H1 (cell line): ENCODE results near the gene AGBL4. TPM values are rescaled to one million over a fixed set of nuclear protein-coding genes. Genes with fewer than 3 reads are reported as not detected.

Experiments used
- CTCF ChIA-PET: fragments of 300-600 bp; sonication (Branson Sonifier 250); formaldehyde crosslinking; loops from one replicate; lab custom pipeline; 2021; ENCODE audit not compliant: partially characterized antibody; lab: Charles Lee
- POLR2A ChIA-PET: fragments of 300-600 bp; sonication (Branson Sonifier 250); formaldehyde crosslinking; loops from one replicate; lab custom pipeline; 2021; ENCODE audit warnings: inconsistent platforms; ENCODE audit not compliant: partially characterized antibody; lab: Charles Lee
- DNase-seq, 2 experiments: peaks; one replicate each; pipeline versions ENCODE4 v3.0.0 to v3.0.0-alpha.2; 2010 to 2022; ENCODE audit warnings: low spot score in 2 of 2, low read depth in 1 of 2, mixed read lengths in 1 of 2
- FAIRE-seq: peaks from 2 replicates; lab custom pipeline; 2011; peaks lifted over from hg19 to GRCh38; lab: Jason Lieb, UNC
- H2AFZ ChIP-seq: 2 replicates; pipeline ENCODE4 v1.8.1; 2012; ENCODE audit warnings: low read length, inconsistent platforms
- H2AK5ac ChIP-seq: 2 replicates; pipeline ENCODE4 v1.6.1; 2013; ENCODE audit warnings: low read depth, low read length
- H2BK120ac ChIP-seq: replicated peaks from 2 replicates; pipeline ENCODE3; 2013; ENCODE audit warnings: low read depth, low read length, inconsistent platforms
- H2BK12ac ChIP-seq: 2 replicates; pipeline ENCODE4 v1.6.1; 2013; ENCODE audit warnings: low read depth, low read length
- H2BK15ac ChIP-seq: 2 replicates; pipeline ENCODE4 v1.6.1; 2013; ENCODE audit warnings: low read length
- H2BK20ac ChIP-seq: 2 replicates; pipeline ENCODE4 v1.6.1; 2013; ENCODE audit warnings: low read length
- H2BK5ac ChIP-seq: 2 replicates; pipeline ENCODE4 v1.6.1; 2013; ENCODE audit warnings: low read depth, low read length
- H3K14ac ChIP-seq: 2 replicates; pipeline ENCODE4 v1.6.1; 2013; ENCODE audit warnings: inconsistent platforms; ENCODE audit not compliant: insufficient read length
- H3K18ac ChIP-seq: 2 replicates; pipeline ENCODE4 v1.6.1; 2013; ENCODE audit warnings: low read length; ENCODE audit errors: extremely low read depth
- H3K23ac ChIP-seq: 2 replicates; pipeline ENCODE4 v1.6.1; 2013; ENCODE audit warnings: inconsistent platforms; ENCODE audit not compliant: insufficient read length
- H3K23me2 ChIP-seq: 2 replicates; pipeline ENCODE4 v1.6.1; 2013; ENCODE audit warnings: low read depth, low read length
- H3K27ac ChIP-seq: 2 replicates; pipeline ENCODE4 v1.6.1; 2011; ENCODE audit warnings: low read depth, low read length, inconsistent platforms
- H3K27me3 ChIP-seq, 4 experiments: replicated peaks in 1 of 4; 1 replicate in 1 of 4; 2 replicates in 3 of 4; pipeline versions ENCODE4 v1.6.1 to v1.8.1; 2011 to 2013; ENCODE audit warnings: low read length in 3 of 4, mild to moderate bottlenecking in 3 of 4, inconsistent platforms in 2 of 4, mixed read lengths in 2 of 4, moderate library complexity in 1 of 4; ENCODE audit not compliant: control insufficient read depth in 3 of 4, insufficient read depth in 3 of 4; ENCODE audit errors: extremely low read depth in 1 of 4
- H3K36me3 ChIP-seq, 4 experiments: 2 replicates each; pipeline versions ENCODE4 v1.6.1 to v1.8.1; 2011 to 2013; ENCODE audit warnings: mild to moderate bottlenecking in 4 of 4, low read length in 3 of 4, moderate library complexity in 2 of 4, control low read depth in 1 of 4, inconsistent platforms in 1 of 4; ENCODE audit not compliant: insufficient read depth in 4 of 4, control insufficient read depth in 2 of 4
- H3K4ac ChIP-seq: replicated peaks from 2 replicates; pipeline ENCODE3; 2013; ENCODE audit warnings: low read length, low read depth, mixed read lengths, inconsistent platforms; ENCODE audit not compliant: insufficient read length
- H3K4me1 ChIP-seq, 4 experiments: replicated peaks in 1 of 4; 1 replicate in 1 of 4; 2 replicates in 3 of 4; pipeline versions ENCODE4 v1.6.1 to v1.8.1; 2011 to 2013; ENCODE audit warnings: low read length in 3 of 4, inconsistent platforms in 2 of 4, mixed read lengths in 1 of 4; ENCODE audit not compliant: insufficient read depth in 4 of 4, control insufficient read depth in 3 of 4
- H3K4me2 ChIP-seq, 2 experiments: 2 replicates each; pipeline versions ENCODE4 v1.6.1 to v1.8.1; 2011 to 2013; ENCODE audit warnings: low read depth in 2 of 2, low read length in 2 of 2, control low read depth in 1 of 2, inconsistent platforms in 1 of 2, mild to moderate bottlenecking in 1 of 2; ENCODE audit not compliant: insufficient read depth in 1 of 2
- H3K4me3 ChIP-seq, 4 experiments: fragments of 200-600, 300-600 bp in 1 of 4; sonication (generic), shearing (Covaris generic), sonication (Bioruptor Twin) in 1 of 4; 2 replicates each; pipeline versions ENCODE4 v1.5.1 to v1.8.1; 2011 to 2016; ENCODE audit warnings: low read length in 4 of 4, low read depth in 3 of 4, control low read depth in 2 of 4, inconsistent platforms in 2 of 4, mild to moderate bottlenecking in 2 of 4, mixed read lengths in 1 of 4, moderate library complexity in 1 of 4; ENCODE audit not compliant: insufficient read depth in 2 of 4; ENCODE audit errors: extremely low read depth in 1 of 4
- H3K56ac ChIP-seq: replicated peaks from 2 replicates; pipeline ENCODE3; 2013; ENCODE audit warnings: low read depth, mild to moderate bottlenecking, mixed read lengths, low read length, inconsistent platforms; ENCODE audit not compliant: insufficient read length
- H3K79me1 ChIP-seq: 2 replicates; pipeline ENCODE4 v1.6.1; 2013; ENCODE audit warnings: low read depth, low read length, control low read depth
- H3K79me2 ChIP-seq, 2 experiments: 2 replicates each; pipeline versions ENCODE4 v1.6.1 to v1.8.1; 2012 to 2013; ENCODE audit warnings: low read length in 2 of 2, mild to moderate bottlenecking in 2 of 2, inconsistent platforms in 1 of 2; ENCODE audit not compliant: insufficient read depth in 2 of 2, control insufficient read depth in 1 of 2
- H3K9ac ChIP-seq, 4 experiments: replicated peaks in 1 of 4; 1 replicate in 1 of 4; 2 replicates in 3 of 4; pipeline versions ENCODE4 v1.6.1 to v1.8.1; 2011 to 2013; ENCODE audit warnings: low read depth in 3 of 4, low read length in 3 of 4, control low read depth in 2 of 4, mild to moderate bottlenecking in 2 of 4, moderate library complexity in 2 of 4, inconsistent platforms in 1 of 4; ENCODE audit errors: extremely low read depth in 1 of 4
- H3K9me3 ChIP-seq, 2 experiments: 2 replicates each; pipeline versions ENCODE4 v1.6.1 to v1.8.1; 2012 to 2013; ENCODE audit warnings: mild to moderate bottlenecking in 2 of 2, moderate library complexity in 2 of 2, control low read depth in 1 of 2, inconsistent platforms in 1 of 2, low read depth in 1 of 2, low read length in 1 of 2, mixed read lengths in 1 of 2; ENCODE audit not compliant: insufficient read depth in 2 of 2
- H4K20me1 ChIP-seq, 2 experiments: replicated peaks in 1 of 2; 2 replicates each; pipeline versions ENCODE3 to v1.8.1; 2011 to 2013; ENCODE audit warnings: inconsistent platforms in 2 of 2, low read length in 2 of 2, mild to moderate bottlenecking in 1 of 2; ENCODE audit not compliant: insufficient read depth in 2 of 2, control insufficient read depth in 1 of 2
- H4K5ac ChIP-seq: 2 replicates; pipeline ENCODE4 v1.6.1; 2013; ENCODE audit warnings: low read length, low read depth, mixed read lengths, inconsistent platforms; ENCODE audit not compliant: insufficient read length
- H4K8ac ChIP-seq: 2 replicates; pipeline ENCODE4 v1.8.0; 2013; ENCODE audit warnings: mild to moderate bottlenecking, moderate library complexity, low read length, inconsistent platforms; ENCODE audit not compliant: insufficient read depth; ENCODE audit errors: extremely low read depth
- H4K91ac ChIP-seq: replicated peaks from 2 replicates; pipeline ENCODE3; 2013; ENCODE audit warnings: low read length, mixed read lengths, inconsistent platforms; ENCODE audit not compliant: insufficient read length
- PHF8 ChIP-seq: fragments of 200-600 bp; sonication (generic); conservative IDR thresholded peaks from 2 replicates; pipeline ENCODE4 v1.7.1; 2012; ENCODE audit warnings: low read depth, mild to moderate bottlenecking, inconsistent platforms, low read length, moderate library complexity
- RNF2 ChIP-seq: fragments of 200-900, 300-1000 bp; sonication (generic); IDR thresholded peaks from 2 replicates; pipeline ENCODE4 v1.7.1; 2016; ENCODE audit warnings: borderline replicate concordance, low read depth, mild to moderate bottlenecking, antibody characterized with exemption, low read length; ENCODE audit not compliant: poor library complexity, severe bottlenecking; ENCODE audit errors: missing control alignments
- polyA plus RNA-seq, 7 experiments: library from polyadenylated mRNA; depleted of rRNA in 3 of 7; stranded (reverse) in 5 of 7; unstranded in 2 of 7; fragments of >200 nt in 5 of 7; fragments of 200-250 nt in 2 of 7; gene quantifications; 1 replicate in 5 of 7; 2 replicates in 1 of 7; 4 replicates in 1 of 7; pipeline versions ENCODE4 v1.2.1 to v1.2.3, GENCODE V29; 2011 to 2013; ENCODE audit warnings: missing spikeins in 2 of 7, mixed read lengths in 2 of 7
- total RNA-seq: library from RNA; stranded (reverse); fragmentation: NEBNext Ultra II Directional; extraction: Animal tissue kit (Norgen Biotek cat#: 25700); gene quantifications from 2 replicates; pipeline ENCODE4 v1.2.1, GENCODE V29; 2021

AGBL4 gene
- total and polyA plus RNA-seq, 2 of the 8 experiments (the other 6 are each of a cell fraction or from before 2014, with no cell fraction given), result 0.41 to 0.45 TPM

- CTCF ChIA-PET, result no interaction called here
- Histone ChIP-seq H3K56ac (no peak overlapping the region), H3K23ac (no peak overlapping the region), H4K91ac (no peak overlapping the region), H3K36me3 (no peaks in the 10 kb centered on the region), H3K18ac (no peak overlapping the region), H3K79me2 (no peaks in the 10 kb centered on the region), H3K4me3 (no peak overlapping the region), H3K9ac (no peak overlapping the region), H3K4me2 (no peak overlapping the region), H3K23me2 (no peaks in the 10 kb centered on the region), H3K14ac (no peak overlapping the region), H2BK12ac (no peak overlapping the region), H4K20me1 (no peaks in the 10 kb centered on the region), H4K5ac (no peak overlapping the region), H2BK20ac (no peak overlapping the region), H2BK120ac (no peak overlapping the region), H3K4ac (no peak overlapping the region), H4K8ac (no peak overlapping the region), H3K27me3 (no peaks in the 10 kb centered on the region), H3K27ac (no peak overlapping the region), H3K9me3 (peaks cover 73 to 74% of the 10 kb centered on the region in 2 experiments), H2AFZ (no peak overlapping the region), H3K79me1 (no peaks in the 10 kb centered on the region), H2AK5ac (no peak overlapping the region), H2BK15ac (no peak overlapping the region), H3K4me1 (no peaks in the 10 kb centered on the region), H2BK5ac (no peak overlapping the region)
- no peak for DNase-seq
- POLR2A ChIA-PET, result no interaction called here
- no peak for FAIRE-seq
- TF ChIP-seq PHF8 (no peak), RNF2 (no peak)
These were observed 1068.0 kb downstream of the AGBL4 start for GRCh38 chr1:48955774-48956173.
